NCI-H2107 (cell line): ENCODE measurements around the gene RSF1.

Experiments
- DNase-seq: peaks from one replicate; lab custom pipeline; 2025; lab: John Stamatoyannopoulos, UW

RSF1 gene

GRCh38 chr11:77813256-77813655 is 7.3 kb downstream of the RSF1 start:
- no peak for DNase-seq

- no peak for DNase-seq
Measured at GRCh38 chr11:77806993-77807392, 13.5 kb downstream of the RSF1 start.

- no peak for DNase-seq
Measured at GRCh38 chr11:77806415-77806814, 14.1 kb downstream of the RSF1 start.

GRCh38 chr11:77801477-77801876 is 19.0 kb downstream of the RSF1 start:
- no peak for DNase-seq

- DNase-seq: no peak
Measured at GRCh38 chr11:77800449-77800848, 20.1 kb downstream of the RSF1 start.

- DNase-seq: no peak
Measured at GRCh38 chr11:77799338-77799737, 21.2 kb downstream of the RSF1 start.

- no peak for DNase-seq
Measured at GRCh38 chr11:77793972-77794371, 26.6 kb downstream of the RSF1 start.

- DNase-seq: no peak
Measured at GRCh38 chr11:77791301-77791700, 29.2 kb downstream of the RSF1 start.

GRCh38 chr11:77789731-77790476 is 30.6 kb downstream of the RSF1 start:
- no peak for DNase-seq

- DNase-seq: no peak
Measured at GRCh38 chr11:77789061-77789730, 31.3 kb downstream of the RSF1 start.

- no peak for DNase-seq
Measured at GRCh38 chr11:77784572-77784971, 36.0 kb downstream of the RSF1 start.

- no peak for DNase-seq
Measured at GRCh38 chr11:77783025-77783424, 37.5 kb downstream of the RSF1 start.

- DNase-seq: no peak
Measured at GRCh38 chr11:77779935-77780334, 40.6 kb downstream of the RSF1 start.

- no peak for DNase-seq
Measured at GRCh38 chr11:77778549-77778948, 42.0 kb downstream of the RSF1 start.

GRCh38 chr11:77778118-77778517 is 42.4 kb downstream of the RSF1 start:
- no peak for DNase-seq

GRCh38 chr11:77776455-77776854 is 44.1 kb downstream of the RSF1 start:
- DNase-seq: no peak

GRCh38 chr11:77775936-77776335 is 44.6 kb downstream of the RSF1 start:
- no peak for DNase-seq

- DNase-seq: no peak
Measured at GRCh38 chr11:77771135-77771534, 49.4 kb downstream of the RSF1 start.

GRCh38 chr11:77770629-77771028 is 49.9 kb downstream of the RSF1 start:
- no peak for DNase-seq

GRCh38 chr11:77762426-77762825 is 58.1 kb downstream of the RSF1 start:
- DNase-seq: no peak

- no peak for DNase-seq
Measured at GRCh38 chr11:77761491-77761890, 59.0 kb downstream of the RSF1 start.

- DNase-seq: no peak
Measured at GRCh38 chr11:77758331-77758730, 62.2 kb downstream of the RSF1 start.

GRCh38 chr11:77753230-77753629 is 67.3 kb downstream of the RSF1 start:
- no peak for DNase-seq

- DNase-seq: no peak
Measured at GRCh38 chr11:77752516-77752915, 68.0 kb downstream of the RSF1 start.
